Measurements from ENCODE around the gene RAP2C. TPM values are rescaled to one million over a fixed set of nuclear protein-coding genes. Genes with fewer than 3 reads are reported as not detected.

RAP2C gene
- total and polyA plus RNA-seq, 3 donors from 2014 or later: 16.9 to 19.4 (median 18.7) TPM

- no peak for DNase-seq
- Histone ChIP-seq H3K4me3 (no peak overlapping the region), H3K4me1 (no peaks in the 10 kb centered on the region), H3K9me3 (no peaks in the 10 kb centered on the region), H3K27me3 (no peaks in the 10 kb centered on the region), H3K27ac (no peak overlapping the region), H3K36me3 (ENCODE audit: low read depth, missing control alignments) (no peaks in the 10 kb centered on the region)
- intact Hi-C loops (cut with DNase I; ENCODE audit: low total_unique reads): no loop called here
- TF ChIP-seq POLR2A (IDR thresholded peaks at IDR 0.05): no peak
- TF ChIP-seq CTCF (IDR thresholded peaks at IDR 0.05): no peak
- 100% methylated on average over 1 of the region's 1 CpG for WGBS, 2 donors
Measured at GRCh38 chrX:132258509-132258908, 39.3 kb upstream of the RAP2C start.

GRCh38 chrX:132257116-132257515 is 37.9 kb upstream of the RAP2C start:
- Histone ChIP-seq H3K27me3 (no peaks in the 10 kb centered on the region), H3K36me3 (ENCODE audit: low read depth, missing control alignments) (no peaks in the 10 kb centered on the region), H3K4me1 (no peaks in the 10 kb centered on the region), H3K4me3 (no peak overlapping the region), H3K9me3 (no peaks in the 10 kb centered on the region), H3K27ac (no peak overlapping the region)
- WGBS, 2 donors: 89 to 94% methylated on average over 2 of the region's 2 CpGs
- DNase-seq: no peak
- intact Hi-C loops (cut with DNase I; ENCODE audit: low total_unique reads): no loop called here
- TF ChIP-seq POLR2A (IDR thresholded peaks at IDR 0.05) (no peak), CTCF (IDR thresholded peaks at IDR 0.05) (no peak)

- Histone ChIP-seq H3K4me3 (no peak overlapping the region), H3K9me3 (no peaks in the 10 kb centered on the region), H3K4me1 (no peaks in the 10 kb centered on the region), H3K27ac (no peak overlapping the region), H3K27me3 (no peaks in the 10 kb centered on the region), H3K36me3 (ENCODE audit: low read depth, missing control alignments) (no peaks in the 10 kb centered on the region)
- intact Hi-C loops (cut with DNase I; ENCODE audit: low total_unique reads): no loop called here
- WGBS, 2 donors: 90 to 100% methylated on average over 3 to 5 of the region's 5 CpGs
- no peak for DNase-seq
- TF ChIP-seq CTCF (IDR thresholded peaks at IDR 0.05) (no peak), POLR2A (IDR thresholded peaks at IDR 0.05) (no peak)
Measured at GRCh38 chrX:132236121-132236520, 16.9 kb upstream of the RAP2C start.

- TF ChIP-seq POLR2A (IDR thresholded peaks at IDR 0.05) (no peak), CTCF (IDR thresholded peaks at IDR 0.05) (no peak)
- intact Hi-C loops (cut with DNase I; ENCODE audit: low total_unique reads): no loop called here
- H3K27me3 ChIP-seq: no peaks in the 10 kb centered on the region
- no peak overlapping the region for H3K27ac ChIP-seq
- no peaks in the 10 kb centered on the region for H3K36me3 ChIP-seq (ENCODE audit: low read depth, missing control alignments)
- DNase-seq: no peak
- H3K4me3 ChIP-seq: no peak overlapping the region
- no peaks in the 10 kb centered on the region for H3K9me3 ChIP-seq
- H3K4me1 ChIP-seq: no peaks in the 10 kb centered on the region
- 89 to 96% methylated on average over 5 of the region's 5 CpGs for WGBS, 2 donors
Measured at GRCh38 chrX:132235488-132235887, 16.2 kb upstream of the RAP2C start.

GRCh38 chrX:132231587-132231986 is 12.3 kb upstream of the RAP2C start:
- Histone ChIP-seq H3K27ac (no peak overlapping the region), H3K4me1 (no peaks in the 10 kb centered on the region), H3K27me3 (no peaks in the 10 kb centered on the region), H3K4me3 (no peak overlapping the region), H3K9me3 (no peaks in the 10 kb centered on the region), H3K36me3 (ENCODE audit: low read depth, missing control alignments) (no peaks in the 10 kb centered on the region)
- TF ChIP-seq POLR2A (IDR thresholded peaks at IDR 0.05) (no peak), CTCF (IDR thresholded peaks at IDR 0.05) (no peak)
- no peak for DNase-seq
- intact Hi-C loops (cut with DNase I; ENCODE audit: low total_unique reads): no loop called here
- 93 to 100% methylated on average over 2 of the region's 2 CpGs for WGBS, 2 donors

All from testis (tissue), 3 donors.